ENCODE measurements around the gene MED13. TPM values are rescaled to one million over a fixed set of nuclear protein-coding genes. Genes with fewer than 3 reads are reported as not detected.

Gene MED13
- polyA plus RNA-seq, 1 donor (not counting 4 experiments of a cell fraction or from before 2014, with no cell fraction given) = 21.4 TPM

GRCh38 chr17:61980535-61980934 is 84.5 kb downstream of the MED13 start:
- dilution Hi-C loops (cut with MboI; ENCODE audit: extremely low pct_ligation_motif_present, low sequenced_read_pairs) = no loop called here
- no peak overlapping the region for H2AFZ ChIP-seq (ENCODE audit: control insufficient read depth, low read length)
- H3K36me3 ChIP-seq (ENCODE audit: control insufficient read depth in 2 of 2, extremely low read depth in 1 of 2, insufficient read depth in 2 of 2, low read length in 2 of 2) = peaks cover 3 to 14% of the 10 kb centered on the region in 2 experiments
- DNase-seq (ENCODE audit: low read depth, low spot score) (no peak), FAIRE-seq (no peak)
- H3K9me3 ChIP-seq (ENCODE audit: control insufficient read depth, low read depth, low read length) = no peaks in the 10 kb centered on the region
- peaks cover 10% of the 10 kb centered on the region for H3K79me2 ChIP-seq (ENCODE audit: control insufficient read depth, insufficient read depth, low read length)
- no peak overlapping the region for H3K4me3 ChIP-seq (ENCODE audit: control insufficient read depth in 2 of 3, extremely low read depth in 1 of 3, insufficient read depth in 2 of 3, low read depth in 1 of 3, low read length in 3 of 3)
- no peaks in the 10 kb centered on the region for H4K20me1 ChIP-seq (ENCODE audit: control insufficient read depth, extremely low read depth, insufficient read depth, low read length)
- no peak overlapping the region for H3K4me2 ChIP-seq (ENCODE audit: control insufficient read depth, extremely low read depth, insufficient read depth, low read depth, low read length)
- no peaks in the 10 kb centered on the region for H3K27me3 ChIP-seq (ENCODE audit: control insufficient read depth, extremely low read depth, insufficient read depth, low read length)
- no peak for TF ChIP-seq CTCF (optimal IDR thresholded peaks at IDR 0.05 in 1 of 3, IDR thresholded peaks at IDR 0.05 in 1 of 3, conservative IDR thresholded peaks at IDR 0.05 in 1 of 3; ENCODE audit: extremely low read depth in 1 of 3, insufficient read depth in 2 of 3, low read length in 3 of 3)
- H3K4me1 ChIP-seq (ENCODE audit: control insufficient read depth, extremely low read depth, insufficient read depth, low read length) = no peaks in the 10 kb centered on the region
- no peak overlapping the region for H3K27ac ChIP-seq (ENCODE audit: control insufficient read depth, insufficient read depth, low read length)
- no peak overlapping the region for H3K9ac ChIP-seq (ENCODE audit: control insufficient read depth, extremely low read depth, insufficient read depth, low read length)
- no peaks in the 10 kb centered on the region for H3K9me1 ChIP-seq (ENCODE audit: control insufficient read depth, extremely low read depth, insufficient read depth, low read length)

GRCh38 chr17:61974115-61974514 is 91.0 kb downstream of the MED13 start:
- dilution Hi-C loops (cut with MboI; ENCODE audit: extremely low pct_ligation_motif_present, low sequenced_read_pairs) = no loop called here
- no peak overlapping the region for H2AFZ ChIP-seq (ENCODE audit: control insufficient read depth, low read length)
- peaks cover 0 to 3% of the 10 kb centered on the region in 2 experiments for H3K36me3 ChIP-seq (ENCODE audit: control insufficient read depth in 2 of 2, extremely low read depth in 1 of 2, insufficient read depth in 2 of 2, low read length in 2 of 2)
- no peaks in the 10 kb centered on the region for H3K9me3 ChIP-seq (ENCODE audit: control insufficient read depth, low read depth, low read length)
- no peak overlapping the region for H3K27ac ChIP-seq (ENCODE audit: control insufficient read depth, insufficient read depth, low read length)
- H3K9me1 ChIP-seq (ENCODE audit: control insufficient read depth, extremely low read depth, insufficient read depth, low read length) = no peaks in the 10 kb centered on the region
- H3K4me1 ChIP-seq (ENCODE audit: control insufficient read depth, extremely low read depth, insufficient read depth, low read length) = no peaks in the 10 kb centered on the region
- DNase-seq (ENCODE audit: low read depth, low spot score) (no peak), FAIRE-seq (no peak)
- no peaks in the 10 kb centered on the region for H3K27me3 ChIP-seq (ENCODE audit: control insufficient read depth, extremely low read depth, insufficient read depth, low read length)
- no peaks in the 10 kb centered on the region for H4K20me1 ChIP-seq (ENCODE audit: control insufficient read depth, extremely low read depth, insufficient read depth, low read length)
- no peak overlapping the region for H3K9ac ChIP-seq (ENCODE audit: control insufficient read depth, extremely low read depth, insufficient read depth, low read length)
- peaks cover 13% of the 10 kb centered on the region for H3K79me2 ChIP-seq (ENCODE audit: control insufficient read depth, insufficient read depth, low read length)
- H3K4me2 ChIP-seq (ENCODE audit: control insufficient read depth, extremely low read depth, insufficient read depth, low read depth, low read length) = no peak overlapping the region
- TF ChIP-seq EZH2 (IDR thresholded peaks at IDR 0.05; ENCODE audit: low read length) (no peak), CTCF (optimal IDR thresholded peaks at IDR 0.05 in 1 of 3, IDR thresholded peaks at IDR 0.05 in 1 of 3, conservative IDR thresholded peaks at IDR 0.05 in 1 of 3; ENCODE audit: extremely low read depth in 1 of 3, insufficient read depth in 2 of 3, low read length in 3 of 3) (no peak)
- no peak overlapping the region for H3K4me3 ChIP-seq (ENCODE audit: control insufficient read depth in 2 of 3, extremely low read depth in 1 of 3, insufficient read depth in 2 of 3, low read depth in 1 of 3, low read length in 3 of 3)

Data from keratinocyte (primary cell).